Renal cortical epithelial cell (primary cell): ENCODE data around the gene AQP2. TPM values are rescaled to one million over a fixed set of nuclear protein-coding genes. Genes with fewer than 3 reads are reported as not detected.
"Not testable (repeated sequence)": the region's sequence is repeated elsewhere in the genome, so short reads cannot be mapped to it uniquely, and the experiment has no call there.

Source experiments
- DNase-seq: peaks from one replicate; pipeline ENCODE4 v3.0.0-alpha.2; 2011; ENCODE audit warnings: low read depth
- total RNA-seq: library from RNA; depleted of rRNA; stranded (reverse); fragments of >200 nt; gene quantifications from 2 replicates; pipeline ENCODE4 v1.2.3, GENCODE V29; 2014

Gene AQP2
- total RNA-seq, 1 donor from 2014 or later, result 0.30 TPM

GRCh38 chr12:49987625-49988303 is 37.2 kb downstream of the AQP2 start:
- DNase-seq, result peak; percentile 69

- not testable (repeated sequence) for DNase-seq
These were observed 38.9 kb downstream of the AQP2 start for GRCh38 chr12:49989400-49989799.

- peak; percentile 34 for DNase-seq
These were observed 39.7 kb downstream of the AQP2 start for GRCh38 chr12:49990273-49990672.

- DNase-seq, result no peak
These were observed 47.9 kb downstream of the AQP2 start for GRCh38 chr12:49998453-49998852.

- DNase-seq, result peak; percentile 47
These were observed 53.1 kb downstream of the AQP2 start for GRCh38 chr12:50003595-50003994.

- no peak for DNase-seq
These were observed 54.2 kb downstream of the AQP2 start for GRCh38 chr12:50004696-50005095.

- no peak for DNase-seq
These were observed 54.6 kb downstream of the AQP2 start for GRCh38 chr12:50005175-50005574.

GRCh38 chr12:50006280-50006679 is 55.7 kb downstream of the AQP2 start:
- DNase-seq, result no peak

GRCh38 chr12:50006754-50007442 is 56.4 kb downstream of the AQP2 start:
- DNase-seq, result peak; percentile 47

Other genes with a start within 250 kb of the AQP2 start
- gene FMNL3, start 243.3 kb upstream of the AQP2 start, total RNA-seq, result 25.7 and 34.2 TPM in 2 replicates
- gene TMBIM6, start 209.2 kb upstream of the AQP2 start, total RNA-seq, result 496 and 679 TPM in 2 replicates
- gene NCKAP5L, start 122.3 kb upstream of the AQP2 start, total RNA-seq, result 6.6 and 25.4 TPM in 2 replicates
- 4.0 and 4.3 TPM in 2 replicates for gene BCDIN3D, start 107.6 kb upstream of the AQP2 start, total RNA-seq
- gene FAIM2, start 46.8 kb upstream of the AQP2 start, total RNA-seq, result not detected in 2 replicates
- gene AQP5, start 11.1 kb downstream of the AQP2 start, total RNA-seq, result not detected in 2 replicates
- gene AQP6, start 22.2 kb downstream of the AQP2 start, total RNA-seq, result not detected in 2 replicates
- gene RACGAP1, start 74.8 kb downstream of the AQP2 start, total RNA-seq, result 20.7 and 48.6 TPM in 2 replicates
- gene ASIC1, start 106.9 kb downstream of the AQP2 start, total RNA-seq, result 0.30 TPM in 1 of 2 replicates, not detected in the other
- gene SMARCD1, start 134.6 kb downstream of the AQP2 start, total RNA-seq, result 53.0 and 85.0 TPM in 2 replicates
- 0.69 and 0.70 TPM in 2 replicates for gene GPD1, start 153.3 kb downstream of the AQP2 start, total RNA-seq
- gene COX14, start 161.5 kb downstream of the AQP2 start, total RNA-seq, result 41.5 and 73.3 TPM in 2 replicates
- gene CERS5, start 216.6 kb downstream of the AQP2 start, total RNA-seq, result 55.8 and 63.7 TPM in 2 replicates